Uterus (tissue), 2 donors: ENCODE results near the gene CYP11A1.

Source experiments
- CTCF ChIP-seq, 4 experiments: fragments of 200-600 bp in 2 of 4; fragments of 450-650 bp in 2 of 4; sonication (generic) in 2 of 4; IDR thresholded peaks; one replicate each; pipeline ENCODE4 v1.5.1; 2016 to 2019; ENCODE audit warnings: antibody characterized with exemption in 4 of 4, mild to moderate bottlenecking in 2 of 4, moderate library complexity in 1 of 4
- POLR2A ChIP-seq, 2 donors: fragments of 450-650 bp; IDR thresholded peaks; one replicate each; pipeline ENCODE4 v1.6.1; 2016; ENCODE audit warnings: antibody characterized with exemption in 2 of 2, mild to moderate bottlenecking in 1 of 2, moderate library complexity in 1 of 2

GRCh38 chr15:74301583-74302361, 65.7 kb downstream of the CYP11A1 start:
- no peak for TF ChIP-seq CTCF (IDR thresholded peaks at IDR 0.05)
- TF ChIP-seq POLR2A (IDR thresholded peaks at IDR 0.05) = no peak
